ENCODE results near the gene TEF.

The TEF gene

GRCh38 chr22:41381329-41382097 is at the start of gene TEF:
TEF (plus strand) TSS chr22:41381942; CDS start chr22:41382045, 103 bp downstream.
- peak; percentile 95 for DNase-seq (ENCODE audit: low read depth)
- TF ChIP-seq CTCF (IDR thresholded peaks at IDR 0.05; ENCODE audit: low read depth, low read length, missing control alignments): no peak
- H3K4me3 ChIP-seq (ENCODE audit: low read depth, low read length): peak within 1 kb of the TSS; percentile 77

- TF ChIP-seq CTCF (IDR thresholded peaks at IDR 0.05; ENCODE audit: low read depth, low read length, missing control alignments): no peak
- no peak for DNase-seq (ENCODE audit: low read depth)
- H3K4me3 ChIP-seq (ENCODE audit: low read depth, low read length): no peak overlapping the region
Measured at GRCh38 chr22:41332217-41332939, 49.4 kb upstream of the TEF start.

- no peak for TF ChIP-seq CTCF (IDR thresholded peaks at IDR 0.05; ENCODE audit: low read depth, low read length, missing control alignments)
- no peak overlapping the region for H3K4me3 ChIP-seq (ENCODE audit: low read depth, low read length)
- DNase-seq (ENCODE audit: low read depth): no peak
Measured at GRCh38 chr22:41333806-41334205, 47.9 kb upstream of the TEF start.

- no peak for TF ChIP-seq CTCF (IDR thresholded peaks at IDR 0.05; ENCODE audit: low read depth, low read length, missing control alignments)
- H3K4me3 ChIP-seq (ENCODE audit: low read depth, low read length): no peak overlapping the region
- DNase-seq (ENCODE audit: low read depth): no peak
Measured at GRCh38 chr22:41334215-41334614, 47.5 kb upstream of the TEF start.

- no peak for TF ChIP-seq CTCF (IDR thresholded peaks at IDR 0.05; ENCODE audit: low read depth, low read length, missing control alignments)
- no peak for DNase-seq (ENCODE audit: low read depth)
- H3K4me3 ChIP-seq (ENCODE audit: low read depth, low read length): no peak overlapping the region
Measured at GRCh38 chr22:41334951-41335635, 46.6 kb upstream of the TEF start.

- no peak overlapping the region for H3K4me3 ChIP-seq (ENCODE audit: low read depth, low read length)
- TF ChIP-seq CTCF (IDR thresholded peaks at IDR 0.05; ENCODE audit: low read depth, low read length, missing control alignments): no peak
- DNase-seq (ENCODE audit: low read depth): no peak
Measured at GRCh38 chr22:41338614-41339212, 43.0 kb upstream of the TEF start.
